ENCODE results near the gene PRICKLE1.

PRICKLE1 gene

GRCh38 chr12:42627151-42627550, 37.6 kb upstream of the PRICKLE1 start:
- TF ChIP-seq CTCF (IDR thresholded peaks at IDR 0.05; ENCODE audit: low read depth, low read length) = no peak
- no peak overlapping the region for H3K4me3 ChIP-seq (ENCODE audit: low read depth, low read length)

- no peak for TF ChIP-seq CTCF (IDR thresholded peaks at IDR 0.05; ENCODE audit: low read depth, low read length)
- H3K4me3 ChIP-seq (ENCODE audit: low read depth, low read length) = no peak overlapping the region
Measured at GRCh38 chr12:42625611-42626010, 36.1 kb upstream of the PRICKLE1 start.

GRCh38 chr12:42617622-42618021, 28.1 kb upstream of the PRICKLE1 start:
- H3K4me3 ChIP-seq (ENCODE audit: low read depth, low read length) = no peak overlapping the region
- TF ChIP-seq CTCF (IDR thresholded peaks at IDR 0.05; ENCODE audit: low read depth, low read length) = no peak

- TF ChIP-seq CTCF (IDR thresholded peaks at IDR 0.05; ENCODE audit: low read depth, low read length) = no peak
- no peak overlapping the region for H3K4me3 ChIP-seq (ENCODE audit: low read depth, low read length)
Measured at GRCh38 chr12:42615006-42615405, 25.5 kb upstream of the PRICKLE1 start.

- TF ChIP-seq CTCF (IDR thresholded peaks at IDR 0.05; ENCODE audit: low read depth, low read length) = no peak
- H3K4me3 ChIP-seq (ENCODE audit: low read depth, low read length) = no peak overlapping the region
Measured at GRCh38 chr12:42612231-42612613, 22.7 kb upstream of the PRICKLE1 start.

GRCh38 chr12:42611571-42612230, 22.2 kb upstream of the PRICKLE1 start:
- no peak overlapping the region for H3K4me3 ChIP-seq (ENCODE audit: low read depth, low read length)
- TF ChIP-seq CTCF (IDR thresholded peaks at IDR 0.05; ENCODE audit: low read depth, low read length) = no peak

- no peak overlapping the region for H3K4me3 ChIP-seq (ENCODE audit: low read depth, low read length)
- TF ChIP-seq CTCF (IDR thresholded peaks at IDR 0.05; ENCODE audit: low read depth, low read length) = no peak
Measured at GRCh38 chr12:42609605-42610004, 20.1 kb upstream of the PRICKLE1 start.
